Measurements from ENCODE around the gene SPACA5B.
"Not testable (repeated sequence)": the region's sequence is repeated elsewhere in the genome, so short reads cannot be mapped to it uniquely, and the experiment has no call there.

- not testable (repeated sequence) for TF ChIP-seq CTCF (IDR thresholded peaks at IDR 0.05; ENCODE audit: insufficient read depth, low read length, poor library complexity, severe bottlenecking); EZH2phosphoT487 (conservative IDR thresholded peaks at IDR 0.05; ENCODE audit: low read length)
These were observed 12.3 kb downstream of the SPACA5B start for GRCh38 chrX:48142697-48143096.
